Tibial nerve (tissue), 4 donors: Measurements from ENCODE around the gene TOMM40L.

Experiments
- EP300 ChIP-seq, 2 donors: sonication (generic); formaldehyde crosslinking; IDR thresholded peaks; one replicate each; pipeline ENCODE4 v1.6.1; 2017; ENCODE audit warnings: antibody characterized with exemption in 2 of 2, mild to moderate bottlenecking in 1 of 2
- POLR2A ChIP-seq, 2 donors: fragments of 450-650 bp; IDR thresholded peaks; one replicate each; pipeline ENCODE4 v1.6.1; 2017; ENCODE audit warnings: antibody characterized with exemption in 2 of 2, mild to moderate bottlenecking in 2 of 2, moderate library complexity in 2 of 2
- TF ChIP-seq, protein P1 (sequence below), 5 experiments: fragments of 200-600 bp in 3 of 5; fragments of 450-650 bp in 2 of 5; sonication (generic) in 3 of 5; IDR thresholded peaks; one replicate each; pipeline ENCODE4 v1.5.1; 2016 to 2019; ENCODE audit warnings: antibody characterized with exemption in 5 of 5, mild to moderate bottlenecking in 3 of 5, moderate library complexity in 2 of 5

DNA sequence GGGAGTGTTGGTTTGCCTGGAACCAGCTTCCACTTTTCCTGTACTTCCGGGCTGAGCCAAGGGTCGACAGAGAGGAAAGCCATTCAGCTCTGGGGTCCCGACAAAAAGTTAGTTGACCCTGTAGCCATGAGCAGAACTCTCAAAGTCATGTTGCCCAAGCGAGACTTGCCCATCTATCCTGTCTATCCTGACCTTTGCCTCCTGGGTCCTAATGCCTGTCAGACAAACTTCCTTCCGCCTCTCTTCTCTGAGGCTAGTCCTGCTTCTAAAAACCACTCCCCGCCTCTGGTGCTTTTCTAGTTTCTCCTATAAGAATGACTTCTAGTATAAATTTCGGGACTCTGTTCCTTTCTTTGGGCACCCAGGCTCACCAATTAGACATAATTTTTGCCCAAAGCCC lies 25.0 kb downstream of the TOMM40L start:
- no peak for TF ChIP-seq POLR2A (IDR thresholded peaks at IDR 0.05)
- TF ChIP-seq, protein P1, sequence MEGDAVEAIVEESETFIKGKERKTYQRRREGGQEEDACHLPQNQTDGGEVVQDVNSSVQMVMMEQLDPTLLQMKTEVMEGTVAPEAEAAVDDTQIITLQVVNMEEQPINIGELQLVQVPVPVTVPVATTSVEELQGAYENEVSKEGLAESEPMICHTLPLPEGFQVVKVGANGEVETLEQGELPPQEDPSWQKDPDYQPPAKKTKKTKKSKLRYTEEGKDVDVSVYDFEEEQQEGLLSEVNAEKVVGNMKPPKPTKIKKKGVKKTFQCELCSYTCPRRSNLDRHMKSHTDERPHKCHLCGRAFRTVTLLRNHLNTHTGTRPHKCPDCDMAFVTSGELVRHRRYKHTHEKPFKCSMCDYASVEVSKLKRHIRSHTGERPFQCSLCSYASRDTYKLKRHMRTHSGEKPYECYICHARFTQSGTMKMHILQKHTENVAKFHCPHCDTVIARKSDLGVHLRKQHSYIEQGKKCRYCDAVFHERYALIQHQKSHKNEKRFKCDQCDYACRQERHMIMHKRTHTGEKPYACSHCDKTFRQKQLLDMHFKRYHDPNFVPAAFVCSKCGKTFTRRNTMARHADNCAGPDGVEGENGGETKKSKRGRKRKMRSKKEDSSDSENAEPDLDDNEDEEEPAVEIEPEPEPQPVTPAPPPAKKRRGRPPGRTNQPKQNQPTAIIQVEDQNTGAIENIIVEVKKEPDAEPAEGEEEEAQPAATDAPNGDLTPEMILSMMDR (IDR thresholded peaks at IDR 0.05), result no peak
- no peak for TF ChIP-seq EP300 (IDR thresholded peaks at IDR 0.05)
